HepG2 (cell line): ENCODE measurements around the gene SPTBN4. TPM values are rescaled to one million over a fixed set of nuclear protein-coding genes. Genes with fewer than 3 reads are reported as not detected.

Source experiments
- BORCS8-MEF2B ChIP-seq: sonication (generic); formaldehyde crosslinking; IDR thresholded peaks from 2 replicates; pipeline ENCODE4 v1.8.0; 2022; ENCODE audit warnings: mild to moderate bottlenecking, missing genetic modification reagents
- ELF3 ChIP-seq: IDR thresholded peaks from 2 replicates; pipeline ENCODE4 v1.6.1; 2016; ENCODE audit warnings: missing genetic modification reagents, missing compliant biosample characterization
- ONECUT2 ChIP-seq: sonication (generic); formaldehyde crosslinking; IDR thresholded peaks from 2 replicates; pipeline ENCODE4 v1.4.0; 2020; ENCODE audit warnings: missing genetic modification reagents
- PAXIP1 ChIP-seq: sonication (generic); formaldehyde crosslinking; conservative IDR thresholded peaks from 2 replicates; pipeline ENCODE4 v1.4.0; 2020; ENCODE audit warnings: mild to moderate bottlenecking, missing genetic modification reagents, moderate library complexity
- POLR2A ChIP-seq, 2 experiments: IDR thresholded peaks; 2 replicates each; pipeline ENCODE4 v1.6.1; 2011; ENCODE audit warnings: low read depth in 2 of 2, low read length in 2 of 2, mild to moderate bottlenecking in 1 of 2, moderate library complexity in 1 of 2; ENCODE audit not compliant: insufficient read depth in 1 of 2
- RBFOX2 ChIP-seq: fragments of 200-400 bp; formaldehyde crosslinking; IDR thresholded peaks from 2 replicates; pipeline ENCODE4 v1.6.1; 2017; ENCODE audit warnings: low read depth, mild to moderate bottlenecking, low read length
- TEAD3 ChIP-seq: optimal IDR thresholded peaks from 2 replicates; pipeline ENCODE3; 2016; ENCODE audit warnings: borderline replicate concordance
- TFAP4 ChIP-seq: sonication (generic); IDR thresholded peaks from 2 replicates; pipeline ENCODE4 v1.6.1; 2016; ENCODE audit warnings: low read depth, borderline replicate concordance
- ZBTB20 ChIP-seq: sonication (generic); formaldehyde crosslinking; IDR thresholded peaks from 2 replicates; pipeline ENCODE4 v1.8.1; 2023; ENCODE audit warnings: missing genetic modification reagents, low read depth, mild to moderate bottlenecking, borderline replicate concordance
- ZBTB4 ChIP-seq: sonication (generic); formaldehyde crosslinking; IDR thresholded peaks from 2 replicates; pipeline ENCODE4 v1.4.0; 2020; ENCODE audit warnings: missing genetic modification reagents, mild to moderate bottlenecking, borderline replicate concordance
- ZNF138 ChIP-seq: sonication (generic); formaldehyde crosslinking; IDR thresholded peaks from 2 replicates; pipeline ENCODE4 v1.5.0; 2020; ENCODE audit warnings: mild to moderate bottlenecking, low read depth, missing genetic modification reagents
- ZNF326 ChIP-seq: sonication (generic); formaldehyde crosslinking; IDR thresholded peaks from 2 replicates; pipeline ENCODE4 v1.4.0; 2020; ENCODE audit warnings: missing genetic modification reagents, borderline replicate concordance
- ZNF382 ChIP-seq: sonication (generic); formaldehyde crosslinking; IDR thresholded peaks from 2 replicates; pipeline ENCODE4 v1.5.0; 2020; ENCODE audit warnings: missing genetic modification reagents, mild to moderate bottlenecking, borderline replicate concordance
- ZNF496 ChIP-seq: sonication (generic); formaldehyde crosslinking; IDR thresholded peaks from 2 replicates; pipeline ENCODE4 v1.8.1; 2023; ENCODE audit warnings: mild to moderate bottlenecking, moderate library complexity, missing genetic modification reagents; ENCODE audit not compliant: insufficient replicate concordance
- ZNF556 ChIP-seq: sonication (generic); formaldehyde crosslinking; IDR thresholded peaks from 2 replicates; pipeline ENCODE4 v1.4.0; 2020; ENCODE audit warnings: mild to moderate bottlenecking, missing genetic modification reagents, borderline replicate concordance
- ZNF570 ChIP-seq: sonication (generic); formaldehyde crosslinking; IDR thresholded peaks from 2 replicates; pipeline ENCODE4 v1.4.0; 2020; ENCODE audit warnings: mild to moderate bottlenecking, missing genetic modification reagents, borderline replicate concordance
- ZNF747 ChIP-seq: sonication (generic); formaldehyde crosslinking; IDR thresholded peaks from 2 replicates; pipeline ENCODE4 v1.8.1; 2023; ENCODE audit warnings: missing genetic modification reagents, mild to moderate bottlenecking, borderline replicate concordance
- ZNF770 ChIP-seq: sonication (generic); formaldehyde crosslinking; IDR thresholded peaks from 2 replicates; pipeline ENCODE4 v1.5.0; 2020; ENCODE audit warnings: mild to moderate bottlenecking, missing genetic modification reagents
- ZZZ3 ChIP-seq: sonication (generic); formaldehyde crosslinking; IDR thresholded peaks from 2 replicates; pipeline ENCODE4 v1.4.0; 2020; ENCODE audit warnings: missing genetic modification reagents, mild to moderate bottlenecking, borderline replicate concordance
- polyA plus RNA-seq, 8 experiments: library from polyadenylated mRNA; depleted of rRNA in 3 of 8; stranded (reverse) in 7 of 8; unstranded in 1 of 8; fragments of >200 nt; fragmentation: Illumina TruSeq in 4 of 8; extraction: Trizol in 4 of 8; gene quantifications; 2 replicates each; pipeline versions ENCODE4 v1.2.1 to v1.2.3, GENCODE V29; 2011 to 2016; ENCODE audit warnings: low read depth in 4 of 8, missing spikeins in 1 of 8, mixed read lengths in 1 of 8; ENCODE audit not compliant: insufficient read depth in 1 of 8
- total RNA-seq, 5 experiments: library from RNA; depleted of rRNA; stranded (reverse); fragments of >200 nt; fragmentation: Illumina TruSeq; extraction: Trizol; gene quantifications; 2 replicates each; pipeline ENCODE4 v1.2.3, GENCODE V29; 2016; ENCODE audit warnings: low read depth in 1 of 5

SPTBN4 gene
- total and polyA plus RNA-seq, 2 of the 13 experiments (the other 11 are each of a cell fraction or from before 2014, with no cell fraction given): 0.11 TPM

GRCh38 chr19:40433391-40434216 is 33.2 kb upstream of the SPTBN4 start (continued):
- TF ChIP-seq PAXIP1 (CRISPR knock-in tag): peak; percentile 28
- TF ChIP-seq BORCS8-MEF2B (CRISPR knock-in tag): peak; percentile 32
- TF ChIP-seq ZNF326 (CRISPR knock-in tag): no peak
- no peak for TF ChIP-seq ZBTB4 (CRISPR knock-in tag)
- peak; percentile 81 for TF ChIP-seq RBFOX2
- peak; percentile 59 to 81 for TF ChIP-seq POLR2A (IDR thresholded peaks at IDR 0.05; ENCODE audit: insufficient read depth in 1 of 2, low read depth in 2 of 2, low read length in 2 of 2)
- TF ChIP-seq ZNF496: no peak
- TF ChIP-seq ELF3: 0 out of 2 replicates have a peak, but pooled peaks have one; percentile 38
- no peak for TF ChIP-seq ZZZ3 (CRISPR knock-in tag)
- no peak for TF ChIP-seq ZNF382 (CRISPR knock-in tag)
- TF ChIP-seq ZNF138 (CRISPR knock-in tag): no peak
- TF ChIP-seq ZNF556: peak; percentile 11; the same call in 1 of the 2 replicates
- TF ChIP-seq ZNF770 (CRISPR knock-in tag): peak; percentile 53; the same call in 1 of the 2 replicates
- TF ChIP-seq ONECUT2 (CRISPR knock-in tag): no peak
- TF ChIP-seq ZNF570 (CRISPR knock-in tag): no peak
- 0 out of 2 replicates have a peak, but pooled peaks have one; percentile 7 for TF ChIP-seq TFAP4
- peak; percentile 54; the same call in 1 of the 2 replicates for TF ChIP-seq ZNF747 (CRISPR knock-in tag)
- no peak for TF ChIP-seq ZBTB20 (CRISPR knock-in tag)
- peak; percentile 85 for TF ChIP-seq TEAD3 (CRISPR knock-in tag)
